Hepatocyte (in vitro differentiated cells): ENCODE measurements around the gene RER1.

Experiments used
- EZH2phosphoT487 ChIP-seq: fragments of 200-600 bp; sonication (generic); IDR thresholded peaks from one replicate; pipeline ENCODE4 v1.6.1; 2018; ENCODE audit warnings: antibody characterized with exemption, mild to moderate bottlenecking, low read depth, moderate library complexity; ENCODE audit not compliant: unreplicated experiment, severe bottlenecking
- TF ChIP-seq, protein P1 (sequence below): fragments of 200-600 bp; sonication (generic); IDR thresholded peaks from 2 replicates; pipeline ENCODE4 v1.5.1; 2016; ENCODE audit warnings: antibody characterized with exemption, mild to moderate bottlenecking; ENCODE audit not compliant: poor library complexity

DNA sequence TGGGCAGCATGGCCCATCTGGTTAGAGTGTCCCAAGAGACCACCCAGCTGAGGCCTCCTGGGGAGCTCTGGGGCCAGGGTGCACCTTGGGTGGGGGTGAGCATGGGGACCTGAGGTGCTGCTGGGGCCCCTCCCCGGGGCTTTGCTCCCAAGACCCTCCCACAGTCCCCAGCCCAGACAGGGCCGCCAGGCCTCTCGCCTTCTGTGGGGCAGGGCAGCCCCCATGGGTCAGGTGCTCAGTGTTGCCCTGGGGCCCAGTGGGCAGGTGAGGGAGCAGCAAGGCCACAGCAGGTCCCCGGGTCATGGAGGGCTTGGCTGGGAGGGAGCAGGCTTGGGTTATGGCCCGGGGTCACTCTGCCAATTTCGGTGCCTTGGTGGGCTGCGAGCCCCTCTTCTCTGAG is 45.2 kb downstream of the RER1 start:
- TF ChIP-seq, protein P1, sequence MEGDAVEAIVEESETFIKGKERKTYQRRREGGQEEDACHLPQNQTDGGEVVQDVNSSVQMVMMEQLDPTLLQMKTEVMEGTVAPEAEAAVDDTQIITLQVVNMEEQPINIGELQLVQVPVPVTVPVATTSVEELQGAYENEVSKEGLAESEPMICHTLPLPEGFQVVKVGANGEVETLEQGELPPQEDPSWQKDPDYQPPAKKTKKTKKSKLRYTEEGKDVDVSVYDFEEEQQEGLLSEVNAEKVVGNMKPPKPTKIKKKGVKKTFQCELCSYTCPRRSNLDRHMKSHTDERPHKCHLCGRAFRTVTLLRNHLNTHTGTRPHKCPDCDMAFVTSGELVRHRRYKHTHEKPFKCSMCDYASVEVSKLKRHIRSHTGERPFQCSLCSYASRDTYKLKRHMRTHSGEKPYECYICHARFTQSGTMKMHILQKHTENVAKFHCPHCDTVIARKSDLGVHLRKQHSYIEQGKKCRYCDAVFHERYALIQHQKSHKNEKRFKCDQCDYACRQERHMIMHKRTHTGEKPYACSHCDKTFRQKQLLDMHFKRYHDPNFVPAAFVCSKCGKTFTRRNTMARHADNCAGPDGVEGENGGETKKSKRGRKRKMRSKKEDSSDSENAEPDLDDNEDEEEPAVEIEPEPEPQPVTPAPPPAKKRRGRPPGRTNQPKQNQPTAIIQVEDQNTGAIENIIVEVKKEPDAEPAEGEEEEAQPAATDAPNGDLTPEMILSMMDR, result no peak
- TF ChIP-seq EZH2phosphoT487, result no peak
